ENCODE measurements around the gene B4GALNT1. TPM values are rescaled to one million over a fixed set of nuclear protein-coding genes. Genes with fewer than 3 reads are reported as not detected.
"Not testable (repeated sequence)": the region's sequence is repeated elsewhere in the genome, so short reads cannot be mapped to it uniquely, and the experiment has no call there.

B4GALNT1 gene
- total RNA-seq, 1 experiment from 2014 or later, result 19.8 TPM

DNA sequence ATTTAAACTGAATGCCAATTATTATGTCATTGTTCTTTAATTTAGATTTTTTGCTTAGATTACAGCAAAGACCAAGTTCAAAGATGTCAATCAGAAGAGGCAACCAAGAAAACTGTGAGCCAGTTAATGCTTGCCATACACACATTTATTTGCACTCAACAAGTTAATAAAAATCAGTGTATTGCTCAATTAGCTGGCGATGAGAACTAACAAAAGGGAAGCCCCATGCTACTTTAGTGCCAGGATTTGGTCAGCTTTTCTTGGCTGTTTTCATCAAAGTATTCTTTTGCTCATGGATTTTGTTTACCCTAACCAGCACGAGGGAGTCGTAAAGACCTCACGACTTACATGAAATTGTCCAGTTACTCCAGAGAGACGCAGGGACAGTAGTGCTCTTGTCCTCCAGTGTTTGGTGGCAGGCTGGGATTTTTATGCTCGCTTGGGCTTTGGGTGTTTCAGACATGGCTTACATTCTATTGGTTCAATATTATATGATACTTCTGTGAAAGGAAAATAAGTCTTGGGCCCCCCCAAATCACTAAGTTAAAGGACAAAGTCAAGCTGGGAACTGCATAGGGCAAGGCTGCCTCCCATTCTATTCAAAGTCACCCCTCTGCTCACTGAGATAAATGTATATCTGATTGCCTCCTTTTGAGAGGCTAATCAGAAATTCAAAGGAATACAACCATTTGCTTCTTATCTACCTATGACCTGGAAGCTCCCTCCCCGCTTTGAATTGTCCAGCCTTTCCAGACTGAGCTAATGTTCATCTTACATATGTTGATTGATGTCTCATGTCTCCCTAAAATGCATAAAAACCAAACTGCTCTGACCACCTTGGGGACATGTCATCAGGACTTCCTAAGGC is 7.4 kb upstream of the B4GALNT1 start:
- DNase-seq (ENCODE audit: low spot score), result no peak
- in situ Hi-C loops (cut with HindIII; ENCODE audit: low sequenced_read_pairs), result no loop called here

DNA sequence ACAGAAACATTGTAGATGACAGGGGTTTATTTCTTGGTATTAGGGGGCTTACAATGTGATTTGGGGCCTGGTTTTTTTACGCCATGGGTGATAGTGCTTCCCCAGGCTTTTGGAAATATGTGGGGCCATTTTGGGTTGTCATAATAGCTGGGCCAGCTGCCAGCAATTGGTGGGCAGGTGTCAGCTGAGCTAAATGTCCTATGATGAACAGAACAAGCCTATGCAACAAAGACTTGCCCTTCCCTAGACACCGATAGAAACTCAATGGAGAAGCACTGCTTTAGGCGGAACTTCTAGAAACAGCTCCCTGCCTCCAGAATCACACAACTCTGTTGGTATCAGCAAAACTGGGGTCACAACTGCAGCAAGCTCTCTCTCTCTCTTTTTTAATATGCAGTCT is 5.1 kb upstream of the B4GALNT1 start:
- DNase-seq (ENCODE audit: low spot score), result no peak
- in situ Hi-C loops (cut with HindIII; ENCODE audit: low sequenced_read_pairs), result no loop called here

DNA sequence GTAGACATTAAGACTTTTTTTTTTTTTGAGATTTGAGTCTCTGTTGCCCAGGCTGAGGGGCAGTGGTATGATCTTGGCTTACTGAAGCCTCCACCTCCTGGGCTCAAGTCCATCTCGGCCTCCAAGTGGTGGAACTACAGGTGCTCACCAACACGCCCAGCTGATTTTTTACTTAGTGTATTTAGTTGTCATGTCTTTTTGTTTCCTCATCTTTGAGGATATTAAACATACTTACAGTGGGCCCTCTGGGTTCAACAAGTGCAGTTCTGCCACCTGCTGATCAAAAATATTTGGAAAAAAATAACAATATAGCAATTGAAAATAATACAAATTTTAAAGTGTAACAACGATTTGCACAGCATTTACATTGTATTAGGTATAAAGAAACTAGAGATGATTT is 4.4 kb upstream of the B4GALNT1 start:
- in situ Hi-C loops (cut with HindIII; ENCODE audit: low sequenced_read_pairs), result no loop called here
- no peak for DNase-seq (ENCODE audit: low spot score)

DNA sequence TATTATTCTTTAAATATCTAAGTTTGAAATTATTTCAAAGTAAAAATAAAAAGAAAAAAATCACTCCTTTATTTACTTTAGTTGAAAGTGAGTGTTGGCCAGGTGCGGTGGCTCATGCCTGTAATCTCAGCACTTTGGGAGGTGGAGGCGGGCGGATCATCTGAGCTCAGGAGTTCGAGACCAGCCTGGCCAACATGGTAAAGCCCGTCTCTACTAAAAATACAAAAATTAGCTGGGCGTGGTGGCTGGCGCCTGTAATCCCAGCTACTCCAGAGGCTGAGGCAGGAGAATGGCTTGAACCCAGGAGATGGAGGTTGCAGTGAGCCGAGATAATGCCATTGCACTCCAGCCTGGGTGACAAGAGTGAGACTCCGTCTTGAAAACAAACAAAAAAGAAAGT is 3.7 kb upstream of the B4GALNT1 start:
- DNase-seq (ENCODE audit: low spot score); in situ Hi-C loops (cut with HindIII; ENCODE audit: low sequenced_read_pairs): not testable (repeated sequence)

DNA sequence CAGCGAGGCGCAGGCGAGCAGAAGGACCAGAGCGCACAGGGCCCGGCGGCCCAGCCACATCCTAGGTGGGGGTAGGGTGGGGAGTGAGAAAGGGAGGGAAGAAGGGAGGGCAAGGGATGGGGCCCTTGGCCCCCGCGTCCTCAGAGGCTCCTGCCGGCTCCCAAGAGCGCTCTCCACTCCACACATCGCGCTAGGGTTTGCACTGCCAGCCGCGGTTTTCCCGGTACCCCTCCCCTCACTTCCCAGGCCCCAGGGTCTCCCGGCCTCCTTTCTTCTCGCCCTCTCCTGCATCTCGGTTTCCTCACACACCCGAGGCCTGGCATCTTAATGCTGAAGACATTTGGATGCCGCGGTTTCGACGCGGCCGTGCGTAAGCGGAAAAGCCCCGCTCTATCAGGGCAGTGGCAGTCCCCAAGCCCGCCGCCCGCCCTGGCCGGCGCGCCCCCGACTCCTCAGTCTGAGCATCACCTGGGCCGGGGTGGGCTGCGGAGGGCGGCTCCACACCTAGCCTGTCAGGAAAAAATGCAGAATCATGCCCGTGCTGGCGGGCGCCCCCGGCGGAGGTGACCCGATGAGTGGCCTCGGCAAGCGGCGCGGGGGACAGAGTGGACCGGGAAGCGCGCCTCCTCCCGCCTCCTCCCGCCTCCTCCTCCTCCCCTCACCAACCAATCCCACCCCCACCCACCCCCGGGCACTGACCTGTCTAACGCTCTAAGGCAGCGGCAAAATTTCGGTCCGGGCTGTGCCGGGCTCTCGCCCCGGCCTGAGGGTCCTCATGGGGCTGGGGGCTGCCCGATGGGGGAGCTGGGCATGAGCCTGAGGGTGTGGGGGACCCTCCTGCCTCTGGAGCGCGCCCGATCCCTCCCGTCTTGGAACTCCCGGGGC is 686 bp downstream of the B4GALNT1 start:
- in situ Hi-C loops (cut with HindIII; ENCODE audit: low sequenced_read_pairs), result no loop called here
- peak; percentile 75 for DNase-seq (ENCODE audit: low spot score)

DNA sequence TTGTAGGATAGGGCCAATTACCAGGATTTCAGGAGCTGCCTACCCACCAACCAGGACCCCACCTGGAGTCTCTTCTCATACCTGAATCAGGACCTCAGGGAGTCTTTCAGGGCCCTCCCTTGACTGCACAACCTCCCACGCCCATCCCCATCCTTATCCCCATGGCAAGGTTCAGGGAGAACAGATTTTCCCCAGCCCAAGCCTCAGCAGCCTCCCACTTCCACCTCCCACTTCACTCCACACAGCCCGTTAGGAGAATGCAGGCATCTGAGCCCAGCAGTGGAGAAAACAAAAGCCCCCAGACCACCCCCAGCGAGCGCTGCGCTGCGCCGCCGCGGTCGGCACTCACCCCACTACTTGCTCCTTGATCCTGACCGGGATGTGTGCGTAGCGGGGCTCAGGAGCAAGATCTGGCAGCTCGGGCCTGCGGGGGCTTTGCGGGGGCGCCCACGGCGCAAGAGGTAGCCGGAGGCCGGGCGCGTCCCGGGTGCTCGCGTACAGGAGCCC is 1.4 kb downstream of the B4GALNT1 start:
- DNase-seq (ENCODE audit: low spot score), result no peak
- in situ Hi-C loops (cut with HindIII; ENCODE audit: low sequenced_read_pairs), result no loop called here

DNA sequence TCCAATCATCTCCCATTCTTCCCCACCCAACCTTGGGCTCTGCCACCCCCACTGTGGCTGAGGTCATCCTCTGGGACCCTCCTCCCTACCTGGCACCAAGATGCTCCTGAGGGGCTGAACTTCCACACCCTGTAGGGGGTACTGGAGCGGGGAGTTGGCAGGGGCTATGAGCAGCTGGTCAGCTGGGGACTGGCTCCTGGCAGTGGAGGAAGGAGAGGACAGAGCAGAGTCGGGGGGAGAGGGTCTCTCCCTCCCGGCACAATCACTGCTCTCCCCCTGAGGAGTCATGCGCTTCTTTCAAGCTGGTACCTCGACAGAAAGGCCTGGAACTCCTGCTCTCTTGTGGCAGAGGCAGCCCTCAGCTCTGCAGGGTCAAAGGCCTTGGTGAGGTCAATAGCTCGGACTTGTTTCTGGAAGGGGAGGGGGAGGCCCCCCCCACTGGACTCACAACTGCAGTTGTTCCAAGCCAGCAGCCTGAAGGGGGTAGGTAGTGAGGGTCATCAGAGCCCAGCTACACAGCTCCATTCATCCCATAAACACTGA is 2.0 kb downstream of the B4GALNT1 start:
- in situ Hi-C loops (cut with HindIII; ENCODE audit: low sequenced_read_pairs), result no loop called here
- no peak for DNase-seq (ENCODE audit: low spot score)

DNA sequence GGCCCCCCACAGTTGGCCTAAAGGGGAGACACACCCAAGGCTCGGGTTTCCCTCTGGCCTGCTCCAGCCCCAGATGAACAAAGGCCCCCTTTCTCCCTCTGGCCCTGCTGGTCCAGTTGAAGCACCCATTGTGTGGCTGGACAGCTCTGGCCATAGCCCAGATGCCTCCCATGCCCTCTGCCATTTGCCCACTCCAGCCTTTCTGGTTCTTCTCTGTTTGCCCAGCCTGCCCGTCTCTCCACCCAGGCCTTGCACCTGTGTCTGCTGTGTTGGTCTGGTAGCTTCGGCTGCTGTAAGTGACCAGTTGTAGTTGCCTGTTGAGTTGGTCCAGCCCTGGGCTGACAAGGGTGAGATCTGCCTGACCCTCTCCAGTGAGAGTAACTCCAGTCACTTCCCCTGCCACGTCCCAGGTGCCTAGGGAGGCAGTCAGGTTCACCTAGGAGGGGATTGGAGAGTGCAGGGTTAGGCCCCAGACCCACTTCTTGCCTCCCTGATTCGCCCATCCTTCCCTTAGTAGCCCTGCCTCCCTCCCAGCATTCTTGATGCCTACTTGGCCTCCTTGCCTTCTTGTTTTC is 3.0 kb downstream of the B4GALNT1 start:
- DNase-seq (ENCODE audit: low spot score), result no peak
- in situ Hi-C loops (cut with HindIII; ENCODE audit: low sequenced_read_pairs), result no loop called here

DNA sequence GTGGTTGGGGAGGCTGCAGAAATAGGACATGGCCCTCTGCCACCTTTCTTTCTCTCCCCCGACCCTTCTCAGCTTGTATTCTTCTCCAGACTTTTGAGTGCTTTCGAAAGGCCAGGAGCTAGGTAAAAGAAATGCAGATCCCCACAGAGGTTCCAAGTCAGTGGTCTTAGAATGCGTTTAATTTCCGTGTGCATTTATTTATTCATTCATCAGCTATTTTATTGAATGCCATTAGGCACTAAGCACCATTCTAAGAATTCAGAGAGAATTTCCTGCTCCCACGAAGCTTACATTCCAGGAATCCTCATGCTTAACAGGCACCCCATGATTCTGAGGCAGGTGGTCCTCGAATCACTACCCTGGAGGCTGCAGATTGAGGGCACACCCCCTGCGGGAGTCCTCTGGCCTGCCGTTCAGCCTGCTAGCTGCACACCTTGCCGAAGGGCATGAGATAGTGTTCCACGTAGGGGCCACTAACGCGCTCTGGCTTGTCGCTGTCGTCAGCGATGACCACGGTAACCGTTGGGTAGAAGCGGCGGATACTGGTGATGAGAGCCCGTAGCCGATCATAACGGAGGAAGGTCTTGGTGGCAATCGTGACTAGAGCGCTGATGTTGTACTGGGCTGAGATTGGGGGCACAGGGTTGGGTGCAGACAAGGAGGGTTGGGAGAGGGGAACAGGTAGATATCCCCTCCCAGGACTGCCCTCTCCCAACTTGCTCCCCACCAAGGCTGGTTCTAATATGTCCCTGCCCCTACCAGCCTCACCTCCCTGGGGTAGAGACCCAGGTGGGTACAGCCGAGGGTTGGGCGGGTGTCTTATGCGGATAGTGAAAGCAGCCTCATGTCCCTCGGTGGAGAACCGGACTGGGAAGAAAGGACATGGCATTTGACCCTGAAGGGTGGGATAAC is 4.5 kb downstream of the B4GALNT1 start:
- DNase-seq (ENCODE audit: low spot score), result no peak
- in situ Hi-C loops (cut with HindIII; ENCODE audit: low sequenced_read_pairs), result no loop called here

DNA sequence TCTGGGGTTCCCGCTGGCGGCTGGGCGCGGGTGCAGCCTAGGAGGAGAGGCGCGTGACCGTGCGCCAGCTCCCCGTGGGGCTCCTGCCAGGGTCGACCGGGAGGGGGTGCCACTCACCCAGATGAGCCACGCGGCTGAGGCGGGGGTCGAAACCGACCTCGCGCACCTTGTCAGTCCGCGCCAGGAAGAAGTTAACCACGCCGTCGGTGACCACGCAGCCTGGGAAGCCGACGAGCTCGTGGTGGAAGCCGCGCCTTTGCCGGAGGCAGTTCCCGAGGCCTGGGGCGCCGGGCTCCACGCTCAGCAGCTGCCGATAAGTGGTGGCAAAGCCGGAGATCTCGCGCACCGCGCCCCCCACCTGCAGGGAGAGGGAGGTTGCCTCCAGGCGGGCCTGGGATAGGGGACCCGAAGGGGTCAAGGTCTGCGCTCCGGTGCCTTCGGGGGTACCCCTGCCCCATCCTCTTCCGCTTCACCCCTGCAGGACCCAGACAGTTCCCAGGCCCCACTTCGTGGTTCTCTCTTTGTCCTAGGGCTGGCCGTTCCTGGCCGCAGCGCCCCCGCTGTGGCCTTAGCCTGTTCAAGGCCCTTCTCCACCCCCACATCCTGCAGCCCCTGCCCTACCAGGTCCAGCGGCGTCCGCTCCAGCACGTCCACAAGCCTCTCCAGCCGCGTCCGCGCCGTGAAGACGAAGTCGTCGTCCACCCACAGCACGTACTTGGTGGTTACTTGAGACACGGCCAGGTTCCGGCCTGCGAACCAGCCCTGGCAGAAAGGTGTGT is 5.3 kb downstream of the B4GALNT1 start:
- in situ Hi-C loops (cut with HindIII; ENCODE audit: low sequenced_read_pairs), result no loop called here
- no peak for DNase-seq (ENCODE audit: low spot score)

DNA sequence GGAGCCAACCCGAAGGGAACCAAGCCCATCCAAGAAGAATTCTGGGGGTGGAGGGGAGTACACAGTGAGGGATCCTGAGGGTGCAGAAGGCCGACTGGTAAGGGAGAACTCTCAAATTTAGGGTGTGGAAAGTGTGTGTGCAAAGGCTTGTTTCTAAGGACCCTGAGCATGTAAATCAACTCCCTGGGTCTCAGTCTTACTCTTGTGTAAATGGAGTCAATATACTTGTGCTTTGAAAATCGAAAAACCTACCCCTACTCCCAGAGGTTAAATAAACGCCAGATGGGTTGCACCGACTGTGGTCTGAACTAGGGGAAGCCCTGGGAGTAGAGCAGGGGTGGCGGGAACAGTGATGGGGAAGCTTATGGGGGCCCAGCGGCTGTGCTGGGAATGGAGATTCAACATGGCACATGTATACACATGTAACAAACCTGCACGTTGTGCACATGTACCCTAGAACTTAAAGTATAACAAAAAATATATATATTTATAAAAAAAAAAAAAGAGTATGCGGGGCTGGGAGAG is 6.0 kb downstream of the B4GALNT1 start:
- in situ Hi-C loops (cut with HindIII; ENCODE audit: low sequenced_read_pairs), result no loop called here
- no peak for DNase-seq (ENCODE audit: low spot score)

DNA sequence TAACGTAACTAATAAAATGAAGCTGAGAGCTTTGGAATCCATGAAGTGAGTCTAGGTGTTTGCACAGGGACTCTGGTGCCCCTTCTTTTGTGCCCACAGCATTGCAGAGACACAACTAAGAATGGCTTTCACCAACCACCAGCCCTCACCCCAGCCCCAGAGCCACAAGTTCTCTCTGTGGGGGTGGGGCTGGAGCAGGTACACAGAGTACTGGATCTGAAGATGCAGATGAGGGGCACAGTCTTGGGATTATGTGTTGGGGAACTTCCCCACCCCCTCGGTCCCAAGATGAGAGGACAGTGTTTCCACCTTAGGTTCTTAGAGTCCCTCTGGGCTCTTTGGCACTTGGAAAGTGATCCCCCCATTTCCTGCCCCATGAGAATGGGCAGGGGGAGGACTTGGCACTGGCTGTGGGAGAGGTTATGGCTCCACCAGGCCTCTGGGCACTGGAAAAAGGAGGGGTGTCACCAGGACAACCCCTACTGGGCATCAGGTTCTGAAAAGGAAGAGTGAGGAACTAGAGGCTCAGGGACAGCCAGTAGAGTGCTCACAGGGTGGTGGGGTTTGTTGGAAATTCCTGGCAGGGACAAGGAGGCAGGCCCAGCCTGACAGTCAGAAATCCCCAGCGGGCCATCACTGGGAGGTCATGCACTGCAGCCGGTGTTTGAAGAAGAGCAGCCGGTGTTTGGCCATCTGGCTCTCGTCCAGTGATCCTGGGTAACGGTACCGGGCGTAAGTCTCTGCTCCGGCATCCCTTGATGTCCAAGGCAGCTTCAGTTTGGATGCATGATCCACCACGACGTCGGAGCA is 6.7 kb downstream of the B4GALNT1 start:
- in situ Hi-C loops (cut with HindIII; ENCODE audit: low sequenced_read_pairs), result no loop called here
- no peak for DNase-seq (ENCODE audit: low spot score)

DNA sequence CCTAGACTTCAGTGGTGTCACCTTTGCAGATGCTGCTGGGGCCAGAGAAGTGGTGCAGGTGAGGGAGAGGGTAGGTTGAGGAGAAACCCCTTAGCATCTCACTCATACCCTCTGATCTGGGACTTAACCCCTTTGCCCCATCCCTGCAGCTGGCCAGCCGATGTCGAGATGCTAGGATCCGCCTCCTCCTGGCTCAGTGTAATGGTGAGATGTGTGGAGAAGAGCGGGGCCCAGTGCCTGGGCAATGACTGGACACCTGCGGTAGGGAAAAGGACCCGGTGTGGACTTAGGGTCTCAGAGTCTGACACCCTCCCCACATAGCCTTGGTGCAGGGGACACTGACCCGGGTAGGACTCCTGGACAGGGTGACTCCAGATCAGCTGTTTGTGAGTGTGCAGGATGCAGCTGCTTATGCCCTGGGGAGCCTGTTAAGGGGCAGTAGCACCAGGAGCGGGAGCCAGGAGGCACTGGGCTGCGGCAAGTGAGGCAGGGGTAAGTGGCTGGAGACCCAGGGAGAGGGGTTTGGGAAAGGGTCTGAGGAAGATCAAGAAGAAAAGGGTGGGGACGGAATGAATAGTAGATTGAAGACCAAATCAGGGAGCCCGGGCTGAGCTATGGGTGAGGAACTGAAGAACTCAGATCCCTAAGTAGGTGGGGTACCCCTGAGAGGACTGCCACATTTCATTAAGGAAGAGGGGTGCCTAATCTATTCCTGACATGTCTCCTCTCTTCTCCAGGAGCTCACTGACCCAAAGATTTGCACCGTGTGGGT is 7.6 kb downstream of the B4GALNT1 start:
- DNase-seq (ENCODE audit: low spot score), result no peak
- in situ Hi-C loops (cut with HindIII; ENCODE audit: low sequenced_read_pairs), result no loop called here

DNA sequence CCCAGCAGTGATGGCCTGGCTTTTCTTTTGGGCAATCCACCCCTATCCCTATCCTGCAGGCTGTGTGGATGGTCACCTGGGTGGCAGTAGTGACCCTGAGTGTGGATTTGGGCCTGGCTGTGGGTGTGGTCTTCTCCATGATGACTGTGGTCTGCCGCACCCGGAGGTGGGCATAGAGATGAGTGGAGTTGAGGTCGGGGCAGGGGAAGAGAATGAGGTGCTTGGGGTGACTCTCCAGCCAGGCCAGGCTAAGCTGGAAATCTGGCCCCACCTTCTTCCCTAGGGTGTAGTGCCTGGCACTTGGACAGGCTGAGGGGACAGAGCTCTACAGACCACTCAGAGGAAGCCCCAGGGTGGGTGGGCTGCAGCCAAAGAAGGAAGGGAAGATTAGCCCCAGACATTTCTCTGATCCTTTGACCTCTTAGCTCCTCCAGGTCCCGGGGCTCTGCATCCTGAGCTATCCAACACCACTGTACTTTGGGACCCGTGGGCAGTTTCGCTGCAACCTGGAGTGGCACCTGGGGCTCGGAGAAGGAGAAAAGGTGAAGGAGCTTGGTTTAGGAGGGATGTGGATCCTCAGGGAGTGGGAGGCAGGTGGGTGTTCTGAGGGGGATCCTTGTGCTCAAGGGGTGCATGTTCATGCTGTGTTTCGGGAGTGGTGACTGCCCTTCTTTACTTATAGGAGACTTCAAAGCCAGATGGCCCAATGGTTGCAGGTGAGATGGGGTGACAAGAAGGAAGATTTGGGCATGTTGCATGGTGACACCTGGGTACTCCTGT is 8.4 kb downstream of the B4GALNT1 start:
- DNase-seq (ENCODE audit: low spot score), result no peak
- in situ Hi-C loops (cut with HindIII; ENCODE audit: low sequenced_read_pairs), result no loop called here

DNA sequence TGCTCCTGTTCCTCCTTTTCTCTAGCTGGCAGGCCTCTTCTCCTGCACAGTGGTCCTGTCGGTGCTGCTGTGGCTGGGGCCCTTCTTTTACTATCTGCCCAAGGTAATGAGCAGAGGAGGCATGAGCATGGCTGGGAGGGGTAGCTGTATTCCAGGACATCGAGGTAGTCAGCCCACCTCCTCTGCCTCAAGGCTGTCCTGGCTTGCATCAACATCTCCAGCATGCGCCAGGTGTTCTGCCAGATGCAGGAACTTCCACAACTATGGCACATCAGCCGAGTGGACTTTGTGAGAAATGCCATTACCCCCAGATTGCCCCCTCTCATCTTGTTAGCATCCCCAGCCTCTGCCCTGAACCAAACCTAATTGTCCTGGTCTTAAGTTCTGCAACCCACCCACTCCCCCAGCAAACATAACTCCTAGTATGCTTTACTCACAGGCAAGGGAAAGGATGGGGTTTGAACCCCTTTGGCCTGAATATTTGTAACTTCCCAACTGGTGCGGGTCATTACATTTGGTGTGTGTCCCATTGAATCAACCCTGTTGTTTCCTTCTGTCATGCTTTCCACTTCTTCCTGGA is 9.1 kb downstream of the B4GALNT1 start:
- in situ Hi-C loops (cut with HindIII; ENCODE audit: low sequenced_read_pairs), result no loop called here
- DNase-seq (ENCODE audit: low spot score), result no peak
